ENCODE measurements around the gene CDH4. TPM values are rescaled to one million over a fixed set of nuclear protein-coding genes. Genes with fewer than 3 reads are reported as not detected.

CDH4 gene
- total and polyA plus RNA-seq, 11 donors, result 0.04 to 0.54 (median 0.08) TPM; not detected in 1

DNA sequence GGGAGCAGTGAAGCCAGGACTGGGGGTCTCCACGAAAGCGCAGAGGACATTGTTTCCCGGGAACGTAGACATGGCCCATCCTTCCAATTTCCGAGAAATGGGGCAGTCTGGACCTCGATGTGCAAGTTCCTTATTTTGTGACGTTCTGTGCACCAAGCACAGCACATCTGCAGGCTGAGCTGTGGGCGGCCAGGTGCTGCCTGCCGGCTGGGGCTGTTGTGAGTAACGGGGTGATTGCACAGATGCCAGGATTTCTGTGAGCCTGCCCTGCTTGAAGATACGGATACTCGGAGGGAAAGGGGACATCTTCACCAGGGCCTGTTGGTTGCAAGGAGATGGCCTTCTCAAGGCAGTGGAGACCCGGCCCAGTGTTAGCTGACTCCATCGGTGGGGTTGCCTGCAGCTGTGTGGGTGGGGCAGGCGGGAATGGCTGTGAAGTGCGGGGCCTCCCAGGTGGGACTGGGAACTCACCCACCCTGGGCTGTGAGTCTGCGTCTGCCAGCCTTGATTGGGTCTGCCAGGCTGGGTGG lies 27.6 kb downstream of the CDH4 start:
- H3K9me3 ChIP-seq, result no peaks in the 10 kb centered on the region
- DNase-seq, result no peak
- 85 to 88% (median 86%) methylated on average over 14 to 17 of the region's 17 CpGs for WGBS, 4 donors
- TF ChIP-seq POLR2A (IDR thresholded peaks at IDR 0.05) (no peak), CTCF (IDR thresholded peaks at IDR 0.05) (no peak)
- H3K36me3 ChIP-seq, result no peaks in the 10 kb centered on the region
- no peak overlapping the region for H3K4me3 ChIP-seq
- H3K4me1 ChIP-seq, result no peaks in the 10 kb centered on the region
- H3K27me3 ChIP-seq, result peaks cover 0 to 52% (median 8%) of the 10 kb centered on the region in 9 donors
- H3K27ac ChIP-seq, result no peak overlapping the region
- ATAC-seq, result no peak
- intact Hi-C loops (cut with DNase I), result loop anchor here in 1 of 10 donors (10.0 kb wide), 1 partner anchor 355 kb away; no protein-coding TSS in a partner anchor

- no peak overlapping the region for H3K27ac ChIP-seq
- peaks cover 0 to 52% (median 8%) of the 10 kb centered on the region in 9 donors for H3K27me3 ChIP-seq
- intact Hi-C loops (cut with DNase I), result no loop called here
- no peaks in the 10 kb centered on the region for H3K9me3 ChIP-seq
- no peaks in the 10 kb centered on the region for H3K36me3 ChIP-seq
- no peak for TF ChIP-seq POLR2A (IDR thresholded peaks at IDR 0.05)
- TF ChIP-seq CTCF (IDR thresholded peaks at IDR 0.05), result no peak
- H3K4me1 ChIP-seq, result no peaks in the 10 kb centered on the region
- ATAC-seq (no peak), DNase-seq (no peak)
- no peak overlapping the region for H3K4me3 ChIP-seq
- 88 to 94% (median 91%) methylated on average over 27 of the region's 27 CpGs for WGBS, 4 donors
These were observed 28.3 kb downstream of the CDH4 start for GRCh38 chr20:61280217-61280980.

- H3K4me1 ChIP-seq, result no peaks in the 10 kb centered on the region
- no peak for TF ChIP-seq CTCF (IDR thresholded peaks at IDR 0.05)
- TF ChIP-seq POLR2A (IDR thresholded peaks at IDR 0.05), result no peak
- DNase-seq (no peak), ATAC-seq (no peak)
- intact Hi-C loops (cut with DNase I), result no loop called here
- no peak overlapping the region for H3K27ac ChIP-seq
- H3K4me3 ChIP-seq, result no peak overlapping the region
- H3K36me3 ChIP-seq, result no peaks in the 10 kb centered on the region
- WGBS, 4 donors, result 79 to 90% (median 84%) methylated on average over 12 of the region's 12 CpGs
- peaks cover 0 to 45% (median 8%) of the 10 kb centered on the region in 9 donors for H3K27me3 ChIP-seq
- H3K9me3 ChIP-seq, result no peaks in the 10 kb centered on the region
These were observed 29.3 kb downstream of the CDH4 start for GRCh38 chr20:61281286-61281795.

DNA sequence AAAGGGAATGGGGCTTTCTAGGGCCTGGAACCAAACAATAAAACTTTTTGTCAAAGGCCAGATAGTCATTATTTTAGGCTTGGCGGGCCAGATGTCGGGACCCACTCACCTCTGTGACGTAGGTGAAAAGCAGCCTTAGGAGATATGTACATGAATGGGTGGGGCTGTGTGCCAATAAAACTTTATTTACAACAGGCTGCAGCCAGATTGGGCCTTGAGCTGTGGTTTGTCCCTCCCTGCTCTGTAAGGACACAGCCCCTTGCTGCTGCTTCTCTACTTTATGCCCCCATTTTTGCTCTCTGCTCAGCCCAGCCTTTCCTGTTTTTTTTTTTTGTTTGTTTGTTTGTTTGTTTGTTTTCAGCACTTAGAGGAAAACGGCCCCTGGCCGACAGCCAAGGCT lies 32.7 kb downstream of the CDH4 start:
- intact Hi-C loops (cut with DNase I), result no loop called here
- H3K27ac ChIP-seq, result no peak overlapping the region

More for the DNA sequence above, 32.7 kb downstream of the CDH4 start:
- no peaks in the 10 kb centered on the region for H3K4me1 ChIP-seq
- peaks cover 0 to 11% (median 0%) of the 10 kb centered on the region in 9 donors for H3K27me3 ChIP-seq
- no peak overlapping the region for H3K4me3 ChIP-seq
- DNase-seq (no peak), ATAC-seq (no peak)
- no peaks in the 10 kb centered on the region for H3K36me3 ChIP-seq
- TF ChIP-seq CTCF (IDR thresholded peaks at IDR 0.05), result no peak
- TF ChIP-seq POLR2A (IDR thresholded peaks at IDR 0.05), result no peak
- 71 to 77% (median 74%) methylated on average over 5 of the region's 5 CpGs for WGBS, 4 donors
- peaks cover 0 to 5% (median 0%) of the 10 kb centered on the region in 12 donors for H3K9me3 ChIP-seq
